Measurements from ENCODE around the gene HDGFL2. TPM values are rescaled to one million over a fixed set of nuclear protein-coding genes. Genes with fewer than 3 reads are reported as not detected.

Gene HDGFL2
- total RNA-seq, 2 experiments from 2014 or later: 56.5 to 58.0 TPM

GRCh38 chr19:4467835-4468234 is 4.3 kb upstream of the HDGFL2 start:
- DNase-seq: no peak
- POLR2A ChIA-PET: interaction anchor here (0.9 kb wide), 1 partner anchor 9 kb away, joined by 4 read pairs; no protein-coding TSS in a partner anchor
- Mint-ChIP-seq H3K4me1 (peaks cover 3% of the 10 kb centered on the region), H3K27ac (no peak overlapping the region), H3K27me3 (no peaks in the 10 kb centered on the region), H3K9me3 (no peaks in the 10 kb centered on the region), H3K4me3 (no peak overlapping the region), H3K36me3 (no peaks in the 10 kb centered on the region)
- ATAC-seq (ENCODE audit: low read depth): no peak

- Mint-ChIP-seq H3K27ac (no peak overlapping the region), H3K4me3 (no peak overlapping the region), H3K27me3 (no peaks in the 10 kb centered on the region), H3K4me1 (peaks cover 19% of the 10 kb centered on the region), H3K36me3 (peaks cover 2% of the 10 kb centered on the region), H3K9me3 (no peaks in the 10 kb centered on the region)
- peak; percentile 88 for ATAC-seq (ENCODE audit: low read depth)
- POLR2A ChIA-PET: interaction anchor here (0.7 to 2.9 kb wide), 18 partner anchors 11 to 486 kb away, joined by 3 to 33 read pairs (median 3); partner anchors contain the start of genes CHAF1A, DPP9, EEF2 and MPND
- peak; percentile 90 for DNase-seq
Measured at GRCh38 chr19:4471403-4472173, 509 bp upstream of the HDGFL2 start.

GRCh38 chr19:4473011-4473762 is 1.1 kb downstream of the HDGFL2 start:
- H3K4me3 Mint-ChIP-seq: peak overlapping the region; percentile 88
- no peak for DNase-seq
- no peaks in the 10 kb centered on the region for H3K9me3 Mint-ChIP-seq
- peaks cover 19% of the 10 kb centered on the region for H3K4me1 Mint-ChIP-seq
- POLR2A ChIA-PET: interaction anchor here (1.0 kb wide), 1 partner anchor 17 kb away, joined by 3 read pairs; no protein-coding TSS in a partner anchor
- H3K27me3 Mint-ChIP-seq: no peaks in the 10 kb centered on the region
- peaks cover 9% of the 10 kb centered on the region for H3K36me3 Mint-ChIP-seq
- ATAC-seq (ENCODE audit: low read depth): no peak
- H3K27ac Mint-ChIP-seq: peak overlapping the region; percentile 84

- peak overlapping the region; percentile 84 for H3K27ac Mint-ChIP-seq
- H3K4me1 Mint-ChIP-seq: peaks cover 19% of the 10 kb centered on the region
- H3K9me3 Mint-ChIP-seq: no peaks in the 10 kb centered on the region
- ATAC-seq (ENCODE audit: low read depth) (no peak), DNase-seq (no peak)
- H3K27me3 Mint-ChIP-seq: no peaks in the 10 kb centered on the region
- peak overlapping the region; percentile 88 for H3K4me3 Mint-ChIP-seq
- peaks cover 9% of the 10 kb centered on the region for H3K36me3 Mint-ChIP-seq
- POLR2A ChIA-PET: interaction anchor here (1.0 kb wide), 1 partner anchor 17 kb away, joined by 3 read pairs; no protein-coding TSS in a partner anchor
Measured at GRCh38 chr19:4473763-4474513, 1.8 kb downstream of the HDGFL2 start.

- POLR2A ChIA-PET: no interaction called here
- peaks cover 19% of the 10 kb centered on the region for H3K4me1 Mint-ChIP-seq
- no peaks in the 10 kb centered on the region for H3K9me3 Mint-ChIP-seq
- no peak for ATAC-seq (ENCODE audit: low read depth)
- peak overlapping the region; percentile 84 for H3K27ac Mint-ChIP-seq
- no peaks in the 10 kb centered on the region for H3K27me3 Mint-ChIP-seq
- no peak for DNase-seq
- H3K36me3 Mint-ChIP-seq: peaks cover 9% of the 10 kb centered on the region
- peak overlapping the region; percentile 88 for H3K4me3 Mint-ChIP-seq
Measured at GRCh38 chr19:4474514-4475022, 2.5 kb downstream of the HDGFL2 start.

- ATAC-seq (ENCODE audit: low read depth): no peak
- Mint-ChIP-seq H3K27ac (no peak overlapping the region), H3K36me3 (peaks cover 9% of the 10 kb centered on the region), H3K4me1 (peaks cover 15% of the 10 kb centered on the region), H3K4me3 (no peak overlapping the region), H3K9me3 (no peaks in the 10 kb centered on the region), H3K27me3 (no peaks in the 10 kb centered on the region)
- POLR2A ChIA-PET: no interaction called here
- DNase-seq: no peak
Measured at GRCh38 chr19:4477034-4477801, 5.1 kb downstream of the HDGFL2 start.

- H3K36me3 Mint-ChIP-seq: peaks cover 7% of the 10 kb centered on the region
- no peak for DNase-seq
- POLR2A ChIA-PET: interaction anchor here (1.1 kb wide), 1 partner anchor 11 kb away, joined by 3 read pairs; no protein-coding TSS in a partner anchor
- H3K27ac Mint-ChIP-seq: no peak overlapping the region
- ATAC-seq (ENCODE audit: low read depth): no peak
- H3K9me3 Mint-ChIP-seq: no peaks in the 10 kb centered on the region
- H3K27me3 Mint-ChIP-seq: no peaks in the 10 kb centered on the region
- no peak overlapping the region for H3K4me3 Mint-ChIP-seq
- H3K4me1 Mint-ChIP-seq: no peaks in the 10 kb centered on the region
Measured at GRCh38 chr19:4482721-4483364, 10.7 kb downstream of the HDGFL2 start.

- no peak for ATAC-seq (ENCODE audit: low read depth)
- Mint-ChIP-seq H3K9me3 (no peaks in the 10 kb centered on the region), H3K4me1 (no peaks in the 10 kb centered on the region), H3K27ac (no peak overlapping the region), H3K4me3 (no peak overlapping the region), H3K27me3 (no peaks in the 10 kb centered on the region), H3K36me3 (peaks cover 7% of the 10 kb centered on the region)
- POLR2A ChIA-PET: no interaction called here
- no peak for DNase-seq
Measured at GRCh38 chr19:4483385-4483784, 11.3 kb downstream of the HDGFL2 start.

GRCh38 chr19:4487572-4487971 is 15.5 kb downstream of the HDGFL2 start:
- Mint-ChIP-seq H3K9me3 (no peaks in the 10 kb centered on the region), H3K36me3 (peaks cover 10% of the 10 kb centered on the region), H3K27me3 (no peaks in the 10 kb centered on the region), H3K4me3 (no peak overlapping the region), H3K4me1 (no peaks in the 10 kb centered on the region), H3K27ac (no peak overlapping the region)
- POLR2A ChIA-PET: interaction anchor here (0.7 to 0.8 kb wide), 2 partner anchors 143 to 168 kb away, joined by 3 read pairs; no protein-coding TSS in a partner anchor
- DNase-seq (no peak), ATAC-seq (ENCODE audit: low read depth) (no peak)

DNA sequence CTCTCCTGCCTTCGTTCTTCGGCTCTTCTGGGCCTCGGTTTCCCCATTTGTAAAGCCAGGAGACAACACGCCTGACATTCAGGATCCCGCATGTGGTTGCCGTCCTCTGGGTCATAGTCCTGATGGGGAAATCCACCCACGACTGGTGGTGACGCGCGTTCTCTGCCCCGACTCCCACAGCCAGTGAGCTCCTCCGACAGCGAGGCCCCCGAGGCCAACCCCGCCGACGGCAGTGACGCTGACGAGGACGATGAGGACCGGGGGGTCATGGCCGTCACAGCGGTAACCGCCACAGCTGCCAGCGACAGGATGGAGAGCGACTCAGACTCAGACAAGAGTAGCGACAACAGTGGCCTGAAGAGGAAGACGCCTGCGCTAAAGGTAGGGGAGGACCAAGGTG is 16.4 kb downstream of the HDGFL2 start:
- Mint-ChIP-seq H3K9me3 (no peaks in the 10 kb centered on the region), H3K27me3 (no peaks in the 10 kb centered on the region), H3K4me1 (no peaks in the 10 kb centered on the region), H3K36me3 (peaks cover 8% of the 10 kb centered on the region), H3K4me3 (no peak overlapping the region), H3K27ac (no peak overlapping the region)
- no peak for DNase-seq
- POLR2A ChIA-PET: interaction anchor here (0.6 kb wide), 2 partner anchors 69 to 1194 kb away, joined by 3 read pairs; no protein-coding TSS in a partner anchor
- ATAC-seq (ENCODE audit: low read depth): no peak

DNA sequence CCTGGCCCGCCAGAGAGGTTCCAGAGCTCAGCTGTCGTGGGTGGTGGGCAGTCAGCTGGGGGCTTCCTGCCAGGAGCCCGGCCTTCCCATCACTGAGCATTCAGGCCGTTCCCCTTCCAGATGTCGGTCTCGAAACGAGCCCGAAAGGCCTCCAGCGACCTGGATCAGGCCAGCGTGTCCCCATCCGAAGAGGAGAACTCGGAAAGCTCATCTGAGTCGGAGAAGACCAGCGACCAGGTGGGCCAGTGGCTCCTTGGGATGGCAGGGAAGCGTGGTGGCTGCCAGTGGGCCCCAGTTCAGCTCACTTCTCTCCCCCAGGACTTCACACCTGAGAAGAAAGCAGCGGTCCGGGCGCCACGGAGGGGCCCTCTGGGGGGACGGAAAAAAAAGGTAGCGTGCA is 19.3 kb downstream of the HDGFL2 start:
- Mint-ChIP-seq H3K27me3 (no peaks in the 10 kb centered on the region), H3K27ac (no peak overlapping the region), H3K36me3 (peaks cover 2% of the 10 kb centered on the region), H3K4me3 (no peak overlapping the region), H3K4me1 (no peaks in the 10 kb centered on the region), H3K9me3 (no peaks in the 10 kb centered on the region)
- POLR2A ChIA-PET: no interaction called here
- DNase-seq (no peak), ATAC-seq (ENCODE audit: low read depth) (no peak)
